Measurements from ENCODE around the gene CACNA1G.

CACNA1G gene

GRCh38 chr17:50560185-50560824 is at the start of gene CACNA1G:
TSS of gene CACNA1G (plus strand) at chr17:50560715. CDS start at chr17:50561460, 745 bp downstream.
- peak; percentile 83 to 87 for DNase-seq (ENCODE audit: low read depth in 2 of 2)

- peak; percentile 39 to 52 for DNase-seq (ENCODE audit: low read depth in 2 of 2)
These were observed 49.5 kb upstream of the CACNA1G start for GRCh38 chr17:50511058-50511457.

- no peak for DNase-seq (ENCODE audit: low read depth in 2 of 2)
These were observed 47.0 kb upstream of the CACNA1G start for GRCh38 chr17:50513495-50513894.

DNA sequence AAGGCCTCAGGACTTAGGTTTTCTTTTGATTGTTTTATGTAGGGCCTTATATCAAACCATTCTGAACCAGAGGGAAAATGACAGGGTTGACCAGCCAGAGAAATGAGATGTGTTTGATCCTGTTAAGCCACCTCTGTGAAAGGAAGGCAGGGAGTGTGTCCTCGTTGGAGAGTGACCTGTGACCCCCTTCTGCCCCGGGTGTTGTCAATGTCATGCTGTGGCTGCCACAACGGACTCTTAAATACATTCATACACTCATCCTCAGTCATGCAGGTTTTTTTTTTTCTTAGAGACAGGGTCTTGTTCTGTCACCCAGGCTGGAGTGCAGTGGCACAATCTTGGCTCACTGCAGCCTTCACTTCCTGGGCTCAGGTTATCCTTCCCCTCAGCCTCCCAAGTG is 46.1 kb upstream of the CACNA1G start:
- DNase-seq (ENCODE audit: low read depth in 2 of 2): no peak

GRCh38 chr17:50514936-50515702 is 45.4 kb upstream of the CACNA1G start:
- DNase-seq (ENCODE audit: low read depth in 2 of 2): no peak

- DNase-seq (ENCODE audit: low read depth in 2 of 2): no peak
These were observed 43.5 kb upstream of the CACNA1G start for GRCh38 chr17:50517011-50517410.

DNA sequence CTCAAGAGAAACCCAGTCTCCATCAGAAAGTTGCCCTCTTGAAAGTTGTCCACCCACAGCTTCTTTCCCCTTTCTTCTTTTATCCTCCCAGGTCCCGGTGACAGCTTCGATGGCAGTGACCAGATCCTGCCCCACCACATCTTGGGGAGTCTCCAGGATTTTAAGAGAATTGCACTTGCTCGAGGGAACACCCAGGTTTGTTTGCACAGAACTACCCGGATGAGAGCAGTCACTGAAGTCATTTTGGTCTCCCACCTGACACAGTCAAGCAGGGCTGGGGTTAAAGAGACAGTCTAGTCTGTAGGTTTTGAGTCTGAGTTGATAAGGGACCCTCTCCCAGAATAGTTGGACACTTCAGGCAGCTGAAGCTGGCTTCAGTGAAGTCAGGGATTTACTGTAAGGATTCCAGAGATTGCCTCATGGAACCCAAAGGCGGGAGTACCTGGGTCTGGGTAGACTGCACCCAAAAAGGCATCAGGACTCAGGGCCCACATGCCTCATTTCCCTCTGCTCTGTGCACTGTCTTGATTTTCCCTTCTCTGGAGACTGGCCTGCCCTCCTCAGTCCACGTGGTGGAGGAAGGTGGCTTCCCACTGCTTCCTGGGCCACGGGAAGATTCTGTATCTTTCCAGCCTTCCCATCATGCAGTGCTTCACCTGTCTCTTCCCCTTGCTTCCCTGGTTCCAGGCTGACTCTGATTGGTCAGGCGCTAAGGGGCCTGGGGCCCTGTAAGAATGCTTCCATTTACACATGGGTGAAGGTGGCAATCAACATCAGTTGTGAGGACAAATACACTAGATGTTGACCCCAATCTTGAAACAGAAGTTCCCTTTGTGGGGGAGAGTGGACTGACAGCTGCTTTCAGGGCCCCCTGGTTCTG is 42.8 kb upstream of the CACNA1G start:
- DNase-seq (ENCODE audit: low read depth in 2 of 2): no peak

DNA sequence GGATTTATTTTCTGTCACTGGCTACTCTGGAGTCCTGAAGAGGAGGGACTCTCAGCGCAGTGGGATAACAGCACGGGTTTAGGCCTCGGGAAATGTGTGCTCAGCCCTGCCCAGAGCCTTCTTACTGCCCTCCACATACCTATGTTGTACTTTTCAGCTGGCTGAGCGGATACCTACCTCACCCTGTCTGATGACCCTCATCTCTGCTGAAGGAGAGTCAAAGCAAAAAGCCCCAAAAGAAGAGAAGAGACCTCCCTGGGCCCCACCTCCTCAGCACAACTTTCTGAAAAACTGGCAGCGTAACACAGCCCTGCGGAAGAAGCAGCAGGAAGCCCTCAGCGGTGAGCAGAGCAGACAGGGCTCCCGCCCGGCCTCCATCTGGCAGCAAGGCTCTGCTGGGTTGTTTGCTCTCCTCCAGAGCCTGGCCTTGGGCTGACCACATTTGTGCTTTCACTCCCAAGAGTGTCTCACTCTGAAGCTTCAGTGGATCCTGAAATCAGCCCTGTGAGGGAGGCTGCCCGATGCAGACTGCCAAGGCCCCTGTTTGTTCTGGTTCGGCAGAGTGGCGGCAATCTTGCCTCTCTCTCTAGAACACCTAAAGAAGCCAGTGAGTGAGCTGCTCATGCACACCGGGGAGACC is 42.0 kb upstream of the CACNA1G start:
- no peak for DNase-seq (ENCODE audit: low read depth in 2 of 2)

DNA sequence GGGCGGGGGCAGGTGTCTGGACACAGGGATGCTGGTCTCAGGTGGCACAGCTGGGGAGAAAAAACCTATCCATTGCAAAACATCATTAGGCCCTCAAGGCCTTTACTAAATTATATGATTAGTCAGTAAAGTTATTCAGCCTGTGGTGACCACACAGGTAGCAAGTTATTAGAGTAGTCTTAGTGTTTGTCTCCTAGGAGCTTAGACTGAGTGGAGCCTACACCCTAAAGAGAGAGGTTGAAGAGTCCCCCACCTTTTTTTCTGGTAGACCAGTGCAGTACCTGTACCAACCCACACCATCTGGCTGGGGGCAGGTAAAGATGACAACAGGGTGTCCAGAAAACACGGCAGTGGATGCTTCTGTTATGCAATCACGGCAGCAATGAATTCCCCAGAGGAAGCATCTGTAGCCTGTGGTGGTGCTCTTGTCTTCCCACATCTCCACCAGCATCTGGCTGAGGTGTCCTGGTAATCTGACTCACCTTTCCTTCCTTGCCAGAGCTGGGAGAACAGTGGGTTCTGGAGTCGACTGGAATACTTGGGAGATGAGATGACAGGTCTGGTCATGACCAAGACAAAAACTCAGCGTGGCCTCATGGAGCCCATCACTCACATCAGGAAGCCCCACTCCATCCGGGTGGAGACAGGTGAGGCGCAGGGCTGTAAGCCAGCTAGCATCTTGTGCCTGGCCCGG is 41.2 kb upstream of the CACNA1G start:
- no peak for DNase-seq (ENCODE audit: low read depth in 2 of 2)

- no peak for DNase-seq (ENCODE audit: low read depth in 2 of 2)
These were observed 40.0 kb upstream of the CACNA1G start for GRCh38 chr17:50520483-50520882.

GRCh38 chr17:50521514-50521913 is 39.0 kb upstream of the CACNA1G start:
- DNase-seq (ENCODE audit: low read depth in 2 of 2): no peak

GRCh38 chr17:50522766-50523165 is 37.7 kb upstream of the CACNA1G start:
- no peak for DNase-seq (ENCODE audit: low read depth in 2 of 2)

DNA sequence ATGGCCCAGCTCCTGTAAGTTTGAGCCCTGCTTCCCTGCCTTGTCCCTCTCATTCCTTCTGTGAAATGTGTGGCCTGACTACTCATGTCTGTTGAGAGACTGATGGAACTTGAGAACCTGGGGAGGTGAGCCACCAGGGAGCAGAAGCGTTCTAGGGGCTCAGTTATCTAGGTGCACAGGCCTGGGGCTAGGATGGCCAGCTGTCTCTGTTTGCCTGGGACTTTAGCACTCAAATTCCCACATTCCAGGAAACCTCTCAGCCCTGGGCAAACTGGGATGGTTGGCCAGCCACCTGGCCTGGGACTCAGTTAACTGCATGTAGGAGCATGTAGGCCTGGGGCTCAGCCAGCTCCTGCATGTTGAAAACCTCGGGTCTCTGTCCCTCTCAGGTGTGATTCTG is 37.3 kb upstream of the CACNA1G start:
- no peak for DNase-seq (ENCODE audit: low read depth in 2 of 2)

DNA sequence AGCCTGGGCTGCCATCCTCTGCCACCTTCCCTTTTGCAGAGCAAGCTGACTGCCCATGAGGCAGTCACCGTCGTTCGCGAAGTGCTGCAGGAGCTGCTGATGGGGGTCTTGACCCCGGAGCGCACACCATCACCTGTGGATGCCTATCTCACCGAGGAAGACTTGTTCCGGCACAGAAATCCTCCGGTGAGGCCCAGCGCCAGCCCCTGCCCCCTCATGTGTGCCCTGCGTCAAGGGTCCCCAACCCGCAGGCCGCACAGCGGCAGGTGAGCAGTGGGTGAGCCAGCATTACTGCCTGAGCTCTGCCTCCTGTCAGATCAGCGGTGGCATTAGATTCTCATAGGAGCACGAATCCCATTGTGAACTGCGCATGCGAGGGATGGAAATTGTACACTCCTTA is 35.7 kb upstream of the CACNA1G start:
- no peak for DNase-seq (ENCODE audit: low read depth in 2 of 2)

DNA sequence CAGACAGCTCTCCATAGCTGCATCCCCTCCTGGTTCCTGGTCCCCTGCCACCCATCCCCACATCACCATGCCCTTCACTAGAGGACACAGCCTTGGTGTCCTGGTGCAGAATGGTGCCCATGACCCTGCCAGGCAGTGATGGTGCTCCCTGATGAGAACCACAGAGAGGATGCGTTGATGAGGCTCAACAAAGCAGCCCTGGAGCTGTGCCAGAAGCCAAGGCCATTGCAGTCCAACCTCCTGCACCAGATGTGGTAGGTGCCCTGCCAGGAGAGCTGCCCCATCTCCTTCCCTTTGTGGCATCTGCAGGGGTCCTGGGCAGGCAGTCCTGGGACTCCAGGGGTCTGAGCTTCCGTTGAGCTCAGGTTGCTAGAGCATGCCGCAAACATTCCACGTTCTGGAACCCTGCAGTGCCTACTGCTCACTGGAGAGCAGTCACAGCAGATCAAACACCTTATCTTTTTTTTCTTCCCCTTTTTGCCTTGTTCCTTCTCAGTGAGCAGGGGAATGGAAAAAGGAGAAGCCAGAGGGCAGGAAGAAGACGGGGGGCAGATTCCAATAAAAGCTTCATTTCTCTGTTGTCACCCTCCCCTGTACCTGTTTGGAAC is 33.3 kb upstream of the CACNA1G start:
- no peak for DNase-seq (ENCODE audit: low read depth in 2 of 2)

GRCh38 chr17:50527949-50528474 is 32.5 kb upstream of the CACNA1G start:
- no peak for DNase-seq (ENCODE audit: low read depth in 2 of 2)

- no peak for DNase-seq (ENCODE audit: low read depth in 2 of 2)
These were observed 30.7 kb upstream of the CACNA1G start for GRCh38 chr17:50529849-50530248.

DNA sequence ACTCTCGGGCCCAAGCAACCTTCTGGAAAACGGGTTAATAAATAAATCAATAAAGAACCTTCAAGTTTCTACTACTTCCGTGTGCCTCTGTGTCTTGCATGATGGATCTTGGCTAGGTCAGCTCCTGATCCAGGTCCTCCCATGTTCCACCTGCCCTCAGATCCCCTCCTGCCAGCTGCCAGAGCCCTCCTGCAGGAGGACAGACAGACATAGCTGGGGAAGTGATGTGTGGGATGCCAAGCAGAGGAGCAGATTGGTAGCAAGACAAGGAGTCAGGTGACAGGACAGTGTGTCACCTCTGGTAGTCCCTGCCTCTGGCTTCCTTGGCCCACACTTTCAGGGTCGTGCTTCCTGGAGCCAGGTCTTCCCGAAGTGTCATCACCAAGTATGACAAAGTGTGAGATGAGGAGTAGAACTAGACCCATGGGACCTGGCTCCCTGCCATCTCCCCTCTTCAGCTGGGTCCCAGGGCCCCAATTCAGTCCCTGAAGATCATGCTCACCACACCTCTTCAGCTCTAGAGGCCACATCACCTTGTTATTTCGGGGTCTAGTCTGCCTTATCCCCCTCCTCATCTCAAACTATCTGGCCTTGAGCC is 29.0 kb upstream of the CACNA1G start:
- no peak for DNase-seq (ENCODE audit: low read depth in 2 of 2)

GRCh38 chr17:50532452-50533024 is 28.0 kb upstream of the CACNA1G start, which contains the start of gene EPN3:
TSS of gene EPN3 (plus strand) at chr17:50532735. CDS start at chr17:50536557, 3,822 bp downstream.
- DNase-seq (ENCODE audit: low read depth in 2 of 2): no peak

DNA sequence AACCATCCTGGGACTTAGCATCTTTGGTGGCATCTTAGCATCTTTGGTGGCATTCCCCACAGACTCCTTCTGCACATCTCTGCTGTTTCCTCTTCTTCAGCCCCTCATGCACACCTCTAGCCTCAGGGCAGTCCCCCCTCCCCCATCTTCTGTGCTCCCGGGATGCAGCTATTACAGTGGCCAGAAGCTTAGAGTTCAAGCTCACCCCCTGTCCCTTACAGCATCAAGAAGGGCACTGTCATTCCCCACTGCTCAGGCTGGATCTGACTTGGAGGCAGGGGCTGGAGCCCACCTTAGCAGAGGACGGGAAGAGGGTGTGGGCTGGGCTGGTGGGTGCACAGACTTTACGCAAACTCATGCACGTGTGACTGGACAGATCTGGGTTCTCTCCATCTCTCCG is 27.3 kb upstream of the CACNA1G start:
- DNase-seq (ENCODE audit: low read depth in 2 of 2): no peak
